Heart right ventricle (tissue), 16 donors: Measurements from ENCODE around the gene GREB1. TPM values are rescaled to one million over a fixed set of nuclear protein-coding genes. Genes with fewer than 3 reads are reported as not detected.

Experiments used
- ATAC-seq, 8 donors: fragments of 200-7000 bp; cut with Tn5 transposase; one replicate each; pipeline ENCODE4 v1.9.1; 2020; ENCODE audit warnings: mild to moderate bottlenecking in 8 of 8, moderate library complexity in 8 of 8, moderate number of reproducible peaks in 1 of 8
- DNase-seq, 2 donors: peaks; one replicate each; pipeline ENCODE4 v3.0.0-alpha.2; 2020
- H3K27ac ChIP-seq, 10 donors: fragments of 200-600 bp; sonication (generic) in 2 of 10; one replicate each; pipeline versions ENCODE4 v1.5.0 to v1.8.0; 2020 to 2022; ENCODE audit warnings: mild to moderate bottlenecking in 3 of 10
- H3K27me3 ChIP-seq, 7 donors: fragments of 200-600 bp; one replicate each; pipeline ENCODE4 v1.8.0; 2021 to 2022; ENCODE audit warnings: mild to moderate bottlenecking in 2 of 7
- H3K36me3 ChIP-seq, 9 donors: fragments of 200-600 bp; sonication (generic) in 1 of 9; one replicate each; pipeline versions ENCODE4 v1.5.0 to v1.8.0; 2020 to 2022; ENCODE audit warnings: mild to moderate bottlenecking in 2 of 9
- H3K4me1 ChIP-seq, 9 donors: fragments of 200-600 bp; sonication (generic) in 1 of 9; one replicate each; pipeline versions ENCODE4 v1.5.0 to v1.8.0; 2020 to 2022; ENCODE audit warnings: mild to moderate bottlenecking in 4 of 9
- H3K4me3 ChIP-seq, 10 donors: fragments of 200-600 bp; sonication (generic) in 2 of 10; one replicate each; pipeline versions ENCODE4 v1.5.0 to v1.8.0; 2020 to 2022; ENCODE audit warnings: mild to moderate bottlenecking in 7 of 10, moderate library complexity in 2 of 10
- H3K9me3 ChIP-seq, 11 donors: fragments of 200-600 bp in 10 of 11; sonication (generic) in 2 of 11; one replicate each; pipeline versions ENCODE4 v1.5.0 to v1.8.0; 2013 to 2022; ENCODE audit warnings: mild to moderate bottlenecking in 2 of 11, control low read depth in 1 of 11, moderate library complexity in 1 of 11
- CTCF ChIP-seq, 9 donors: fragments of 200-600 bp; sonication (generic) in 2 of 9; IDR thresholded peaks; one replicate each; pipeline versions ENCODE4 v1.5.0 to v1.8.0; 2021 to 2022; ENCODE audit warnings: antibody characterized with exemption in 9 of 9, mild to moderate bottlenecking in 5 of 9, moderate library complexity in 1 of 9
- WGBS, 2 donors: extraction: QIAGEN DNeasy Blood & Tissue Kit; methylation state at CpG; one replicate each; pipeline ENCODE4 v1.1.7; 2013; ENCODE audit warnings: inconsistent platforms in 1 of 2; 5-methylcytosine and 5-hydroxymethylcytosine counted together
- intact Hi-C, 10 donors: fragments of 100-400 bp; cut with DNase I; formaldehyde crosslinking; loops; one replicate each; pipeline versions ENCODE4 v1.11.1 to v1.14.2; 2022
- polyA plus RNA-seq, 2 donors: library from polyadenylated mRNA; stranded (reverse); fragments of 200-250 nt; gene quantifications; one replicate each; pipeline ENCODE4 v1.2.3, GENCODE V29; 2013
- total RNA-seq, 10 donors: library from RNA; stranded (reverse); fragmentation: NEBNext Ultra II Directional in 3 of 10; extraction: Animal tissue kit (Norgen Biotek cat#: 25700) in 3 of 10; gene quantifications; one replicate each; pipeline versions ENCODE4 v1.2.1 to v1.2.4, GENCODE V29; 2021 to 2023
- donor health status: Arrhythmogenic right ventricular cardiomyopathy.
- donor health status: ischemic (EF 13 %, LVEDD 7.1; RV severe dilation, severe dysfunction).
- donor health status: healthy with polysubstance abuse.
- donor health status: DM: no; HTN: yes; CAD: no.
- donor health status: DM: no; HTN: no; CAD: no.
- donor health status: ischemic (EF 25% LVEDD 6.9; RV normal size, moderate dysfunction).
- donor health status: ischemic (EF 25% LVEDD 5.7; RV mildly dilated, moderate dysfunction).
- donor health status: healthy.
- donor health status: DM: yes; HTN: yes; CAD: no.
- donor health status: Ischemic cardiomyopathy.
- donor health status: ischemic (EF 35%, LVEDD 5.7; RV mildly dilated, moderate dysfunction).
- donor health status: nonischemic (EF 11% LVEDD 7.7; RV severe dilation, severe dysfunction).
- donor health status: DM: yes; HTN: yes; CAD: no.
- donor health status: PGD.
- donor health status: ischemic (EF 29% LVEDD 5.4; RV normal size, mild dysfunction).
- donor health status: nonischemic (EF 23%, LVEDD 6.1; RV moderate dilation, normal function).

GREB1 gene
- total and polyA plus RNA-seq, 12 donors: 1.2 to 15.6 (median 7.8) TPM

DNA sequence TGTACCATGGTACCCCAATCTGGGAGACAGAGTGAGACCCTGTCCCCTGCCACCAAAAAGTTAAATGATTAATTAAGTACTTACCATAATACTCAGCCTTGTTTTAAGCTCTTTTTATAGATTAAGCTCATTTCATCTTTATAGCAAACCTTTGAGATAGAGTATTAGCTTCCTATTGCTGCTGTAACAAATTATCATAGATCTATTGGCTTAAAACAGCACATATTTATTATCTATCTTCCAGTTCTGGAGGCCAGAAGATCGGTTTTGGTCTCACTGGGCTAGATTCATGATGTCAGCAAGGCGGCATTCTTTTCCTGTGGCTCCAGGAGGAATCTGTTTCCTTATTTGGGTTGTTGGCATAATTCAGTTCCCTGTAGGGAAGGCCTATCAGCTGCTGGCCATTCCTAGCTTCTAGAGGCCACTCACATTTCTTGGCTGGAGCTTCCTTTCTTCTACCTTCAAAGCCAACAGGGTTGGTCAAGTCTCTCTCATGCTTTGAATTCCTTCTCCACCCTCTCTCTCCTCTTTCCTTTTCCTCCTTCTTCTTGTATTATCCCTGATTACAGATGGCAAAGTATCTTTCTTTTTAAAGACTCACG lies 13.7 kb upstream of the GREB1 start:
- TF ChIP-seq CTCF (IDR thresholded peaks at IDR 0.05): no peak
- no peak for DNase-seq
- ATAC-seq: no peak
- Histone ChIP-seq H3K4me1 (peaks cover 0 to 3% (median 0%) of the 10 kb centered on the region in 9 donors), H3K9me3 (peaks cover 0 to 12% (median 0%) of the 10 kb centered on the region in 11 donors), H3K27me3 (no peaks in the 10 kb centered on the region), H3K36me3 (no peaks in the 10 kb centered on the region), H3K4me3 (no peak overlapping the region), H3K27ac (no peak overlapping the region)
- intact Hi-C loops: no loop called here
- WGBS, 2 donors: 73 to 82% methylated on average over 3 of the region's 3 CpGs

DNA sequence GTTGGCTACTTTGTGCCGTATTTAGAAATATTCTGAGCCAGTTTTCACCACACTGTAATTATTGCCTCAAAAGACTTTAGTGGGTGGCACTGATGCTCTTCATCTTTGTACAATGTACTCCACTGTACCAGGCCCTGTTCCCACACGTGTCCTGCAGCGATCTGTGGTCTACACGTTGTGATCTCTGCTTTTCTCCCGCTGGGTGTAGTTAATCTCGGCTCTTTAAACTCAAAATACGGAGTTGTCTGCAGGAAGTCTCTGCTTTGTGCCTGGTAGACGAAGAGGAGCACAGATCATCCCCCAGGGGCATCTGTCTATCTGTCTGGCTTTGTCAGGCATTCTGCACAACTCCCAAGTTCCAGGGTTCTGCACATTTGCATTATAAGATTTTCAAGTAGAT lies 12.1 kb upstream of the GREB1 start:
- no peaks in the 10 kb centered on the region for H3K27me3 ChIP-seq
- peaks cover 0 to 12% (median 0%) of the 10 kb centered on the region in 11 donors for H3K9me3 ChIP-seq
- DNase-seq: no peak
- no peak overlapping the region for H3K27ac ChIP-seq
- TF ChIP-seq CTCF (IDR thresholded peaks at IDR 0.05): no peak
- no peaks in the 10 kb centered on the region for H3K36me3 ChIP-seq
- intact Hi-C loops: no loop called here
- WGBS, 2 donors: 68 to 79% methylated on average over 8 of the region's 8 CpGs
- H3K4me1 ChIP-seq: peaks cover 0 to 3% (median 0%) of the 10 kb centered on the region in 9 donors
- no peak overlapping the region for H3K4me3 ChIP-seq
- no peak for ATAC-seq

- ATAC-seq: no peak
Measured at GRCh38 chr2:11524470-11524869, 9.4 kb upstream of the GREB1 start.

GRCh38 chr2:11525762-11526161 lies 8.1 kb upstream of the GREB1 start:
- intact Hi-C loops: no loop called here
- WGBS, 2 donors: 88 to 90% methylated on average over 7 of the region's 7 CpGs
- no peak overlapping the region for H3K27ac ChIP-seq

More at GRCh38 chr2:11524470-11524869, 9.4 kb upstream of the GREB1 start:
- no peak overlapping the region for H3K4me3 ChIP-seq
- peaks cover 0 to 3% (median 0%) of the 10 kb centered on the region in 9 donors for H3K4me1 ChIP-seq
- peaks cover 0 to 14% (median 0%) of the 10 kb centered on the region in 7 donors for H3K27me3 ChIP-seq
- peaks cover 0 to 12% (median 0%) of the 10 kb centered on the region in 11 donors for H3K9me3 ChIP-seq
- intact Hi-C loops: no loop called here
- no peak for TF ChIP-seq CTCF (IDR thresholded peaks at IDR 0.05)
- WGBS, 2 donors: 41 to 47% methylated on average over 2 of the region's 2 CpGs
- H3K36me3 ChIP-seq: no peaks in the 10 kb centered on the region
- DNase-seq: no peak
- no peak overlapping the region for H3K27ac ChIP-seq

More at GRCh38 chr2:11525762-11526161, 8.1 kb upstream of the GREB1 start:
- TF ChIP-seq CTCF (IDR thresholded peaks at IDR 0.05): no peak
- Histone ChIP-seq H3K27me3 (peaks cover 0 to 14% (median 0%) of the 10 kb centered on the region in 7 donors), H3K36me3 (no peaks in the 10 kb centered on the region), H3K4me1 (peaks cover 0 to 3% (median 0%) of the 10 kb centered on the region in 9 donors), H3K9me3 (peaks cover 0 to 5% (median 0%) of the 10 kb centered on the region in 11 donors), H3K4me3 (no peak overlapping the region)
- ATAC-seq: no peak
- DNase-seq: no peak
